Measurements from ENCODE around the gene SMIM10L2A.

SMIM10L2A gene

DNA sequence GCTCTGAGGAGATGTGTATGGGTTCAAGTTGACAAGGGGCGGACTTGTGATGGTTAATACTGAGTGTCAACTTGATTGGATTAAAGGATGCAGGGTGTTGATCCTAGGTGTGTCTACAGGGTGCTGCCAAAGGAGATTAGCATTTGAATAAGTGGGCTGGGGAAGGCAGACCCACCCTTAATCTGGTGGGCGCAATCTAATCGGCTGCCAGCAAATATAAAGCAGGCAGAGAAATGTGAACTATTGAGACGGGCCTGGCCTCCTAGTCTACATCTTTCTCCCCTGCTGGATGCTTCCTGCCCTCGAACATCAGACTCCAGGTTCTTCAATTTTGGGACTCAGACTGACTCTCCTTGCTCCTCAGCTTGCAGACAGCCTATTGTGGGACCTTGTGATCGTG lies 26.7 kb upstream of the SMIM10L2A start:
- Histone ChIP-seq H3K4me3 (replicated peaks; ENCODE audit: insufficient read depth, low read length) (no peak overlapping the region), H3K27me3 (ENCODE audit: insufficient read depth, poor library complexity, severe bottlenecking) (no peaks in the 10 kb centered on the region)
- TF ChIP-seq, protein P1, sequence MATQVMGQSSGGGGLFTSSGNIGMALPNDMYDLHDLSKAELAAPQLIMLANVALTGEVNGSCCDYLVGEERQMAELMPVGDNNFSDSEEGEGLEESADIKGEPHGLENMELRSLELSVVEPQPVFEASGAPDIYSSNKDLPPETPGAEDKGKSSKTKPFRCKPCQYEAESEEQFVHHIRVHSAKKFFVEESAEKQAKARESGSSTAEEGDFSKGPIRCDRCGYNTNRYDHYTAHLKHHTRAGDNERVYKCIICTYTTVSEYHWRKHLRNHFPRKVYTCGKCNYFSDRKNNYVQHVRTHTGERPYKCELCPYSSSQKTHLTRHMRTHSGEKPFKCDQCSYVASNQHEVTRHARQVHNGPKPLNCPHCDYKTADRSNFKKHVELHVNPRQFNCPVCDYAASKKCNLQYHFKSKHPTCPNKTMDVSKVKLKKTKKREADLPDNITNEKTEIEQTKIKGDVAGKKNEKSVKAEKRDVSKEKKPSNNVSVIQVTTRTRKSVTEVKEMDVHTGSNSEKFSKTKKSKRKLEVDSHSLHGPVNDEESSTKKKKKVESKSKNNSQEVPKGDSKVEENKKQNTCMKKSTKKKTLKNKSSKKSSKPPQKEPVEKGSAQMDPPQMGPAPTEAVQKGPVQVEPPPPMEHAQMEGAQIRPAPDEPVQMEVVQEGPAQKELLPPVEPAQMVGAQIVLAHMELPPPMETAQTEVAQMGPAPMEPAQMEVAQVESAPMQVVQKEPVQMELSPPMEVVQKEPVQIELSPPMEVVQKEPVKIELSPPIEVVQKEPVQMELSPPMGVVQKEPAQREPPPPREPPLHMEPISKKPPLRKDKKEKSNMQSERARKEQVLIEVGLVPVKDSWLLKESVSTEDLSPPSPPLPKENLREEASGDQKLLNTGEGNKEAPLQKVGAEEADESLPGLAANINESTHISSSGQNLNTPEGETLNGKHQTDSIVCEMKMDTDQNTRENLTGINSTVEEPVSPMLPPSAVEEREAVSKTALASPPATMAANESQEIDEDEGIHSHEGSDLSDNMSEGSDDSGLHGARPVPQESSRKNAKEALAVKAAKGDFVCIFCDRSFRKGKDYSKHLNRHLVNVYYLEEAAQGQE (IDR thresholded peaks at IDR 0.05; ENCODE audit: insufficient replicate concordance, low read depth) = no peak
- no peak for TF ChIP-seq POLR2AphosphoS5 (IDR thresholded peaks at IDR 0.05; ENCODE audit: low read depth)
- TF ChIP-seq, protein P2, sequence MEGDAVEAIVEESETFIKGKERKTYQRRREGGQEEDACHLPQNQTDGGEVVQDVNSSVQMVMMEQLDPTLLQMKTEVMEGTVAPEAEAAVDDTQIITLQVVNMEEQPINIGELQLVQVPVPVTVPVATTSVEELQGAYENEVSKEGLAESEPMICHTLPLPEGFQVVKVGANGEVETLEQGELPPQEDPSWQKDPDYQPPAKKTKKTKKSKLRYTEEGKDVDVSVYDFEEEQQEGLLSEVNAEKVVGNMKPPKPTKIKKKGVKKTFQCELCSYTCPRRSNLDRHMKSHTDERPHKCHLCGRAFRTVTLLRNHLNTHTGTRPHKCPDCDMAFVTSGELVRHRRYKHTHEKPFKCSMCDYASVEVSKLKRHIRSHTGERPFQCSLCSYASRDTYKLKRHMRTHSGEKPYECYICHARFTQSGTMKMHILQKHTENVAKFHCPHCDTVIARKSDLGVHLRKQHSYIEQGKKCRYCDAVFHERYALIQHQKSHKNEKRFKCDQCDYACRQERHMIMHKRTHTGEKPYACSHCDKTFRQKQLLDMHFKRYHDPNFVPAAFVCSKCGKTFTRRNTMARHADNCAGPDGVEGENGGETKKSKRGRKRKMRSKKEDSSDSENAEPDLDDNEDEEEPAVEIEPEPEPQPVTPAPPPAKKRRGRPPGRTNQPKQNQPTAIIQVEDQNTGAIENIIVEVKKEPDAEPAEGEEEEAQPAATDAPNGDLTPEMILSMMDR (IDR thresholded peaks at IDR 0.05; ENCODE audit: insufficient read depth, low read length) = no peak
- no peak for TF ChIP-seq GABPA (IDR thresholded peaks at IDR 0.05; ENCODE audit: low read depth)
- no peak for TF ChIP-seq SPI1 (IDR thresholded peaks at IDR 0.05; ENCODE audit: borderline replicate concordance, low read depth)

DNA sequence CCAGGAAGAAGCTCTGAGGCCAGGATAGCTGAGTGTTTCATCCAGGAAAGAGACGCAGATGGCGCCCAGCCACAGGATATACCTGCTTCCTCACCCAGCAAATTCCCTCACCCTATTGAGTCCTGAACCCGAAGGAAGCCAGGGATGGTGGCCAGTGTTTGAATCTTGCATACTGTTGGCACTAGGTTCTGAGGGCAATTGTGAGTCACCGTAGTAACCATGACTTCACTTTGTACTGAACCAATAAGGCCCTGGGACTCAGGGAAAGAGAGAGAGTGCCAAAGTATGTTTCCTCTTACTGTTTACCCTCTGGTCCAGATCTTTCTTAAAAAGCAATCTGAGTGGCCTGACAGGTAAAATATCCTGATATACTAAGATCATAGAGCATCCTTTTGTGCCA lies 25.6 kb upstream of the SMIM10L2A start:
- DNase-seq (ENCODE audit: low read depth in 1 of 2, low spot score in 1 of 2) = no peak
- Histone ChIP-seq H3K27me3 (ENCODE audit: insufficient read depth, poor library complexity, severe bottlenecking) (no peaks in the 10 kb centered on the region), H3K27ac (replicated peaks) (no peak overlapping the region), H3K4me3 (replicated peaks; ENCODE audit: insufficient read depth, low read length) (no peak overlapping the region)
- TF ChIP-seq SPI1 (IDR thresholded peaks at IDR 0.05; ENCODE audit: borderline replicate concordance, low read depth) (no peak), POLR2AphosphoS5 (IDR thresholded peaks at IDR 0.05; ENCODE audit: low read depth) (no peak)
- TF ChIP-seq, protein P2 (IDR thresholded peaks at IDR 0.05; ENCODE audit: insufficient read depth, low read length) = no peak

More for the DNA sequence above, 26.7 kb upstream of the SMIM10L2A start:
- no peak for DNase-seq (ENCODE audit: low read depth in 1 of 2, low spot score in 1 of 2)
- H3K27ac ChIP-seq (replicated peaks) = no peak overlapping the region

DNA sequence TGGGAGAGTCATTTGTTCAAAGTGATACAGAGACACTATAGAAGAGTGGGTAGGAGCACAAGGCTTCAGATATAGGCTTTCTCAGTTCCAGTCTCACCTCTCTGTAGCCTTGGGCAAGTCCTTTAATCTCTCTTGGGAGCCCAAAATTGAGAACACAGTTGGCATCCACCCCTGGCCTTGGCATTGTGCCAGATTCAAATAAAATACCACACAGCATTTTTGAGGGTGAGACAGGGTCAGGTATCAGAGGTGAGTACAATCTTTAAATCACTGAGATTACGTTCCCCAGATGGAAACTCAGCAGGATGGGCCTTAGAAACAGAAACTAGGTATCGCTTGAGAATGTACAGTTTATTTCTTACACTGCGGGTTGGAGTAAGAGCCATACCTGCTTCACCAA lies 25.2 kb upstream of the SMIM10L2A start:
- Histone ChIP-seq H3K27ac (replicated peaks) (no peak overlapping the region), H3K27me3 (ENCODE audit: insufficient read depth, poor library complexity, severe bottlenecking) (no peaks in the 10 kb centered on the region), H3K4me3 (replicated peaks; ENCODE audit: insufficient read depth, low read length) (no peak overlapping the region)
- TF ChIP-seq GABPA (IDR thresholded peaks at IDR 0.05; ENCODE audit: low read depth) (no peak), POLR2AphosphoS5 (IDR thresholded peaks at IDR 0.05; ENCODE audit: low read depth) (no peak), SPI1 (IDR thresholded peaks at IDR 0.05; ENCODE audit: borderline replicate concordance, low read depth) (no peak)
- TF ChIP-seq, protein P1 (IDR thresholded peaks at IDR 0.05; ENCODE audit: insufficient replicate concordance, low read depth) = no peak
- TF ChIP-seq, protein P2 (IDR thresholded peaks at IDR 0.05; ENCODE audit: insufficient read depth, low read length) = no peak
- DNase-seq (ENCODE audit: low read depth in 1 of 2, low spot score in 1 of 2) = no peak

DNA sequence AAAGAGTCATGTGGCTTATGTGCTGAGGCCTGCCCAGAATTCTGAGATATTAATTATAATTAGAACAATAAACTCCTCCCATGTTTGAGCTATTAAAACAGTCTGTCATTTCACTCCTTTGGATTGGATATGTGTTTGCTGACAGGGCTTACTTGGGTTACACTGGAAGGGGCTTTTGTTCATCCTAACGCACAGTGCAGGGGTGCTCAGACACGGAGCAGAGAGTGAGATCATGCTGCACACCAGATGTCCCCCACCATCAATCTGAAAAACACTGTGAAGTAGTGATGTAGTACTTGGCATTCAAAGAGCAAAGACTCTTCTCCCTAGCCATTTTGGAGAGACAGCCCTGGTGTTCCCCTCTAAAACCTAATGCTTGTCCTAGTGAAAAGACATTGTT lies 24.1 kb upstream of the SMIM10L2A start:
- no peak for TF ChIP-seq SPI1 (IDR thresholded peaks at IDR 0.05; ENCODE audit: borderline replicate concordance, low read depth)
- TF ChIP-seq, protein P2 (IDR thresholded peaks at IDR 0.05; ENCODE audit: insufficient read depth, low read length) = no peak
- TF ChIP-seq POLR2AphosphoS5 (IDR thresholded peaks at IDR 0.05; ENCODE audit: low read depth) = no peak
- no peak for TF ChIP-seq GABPA (IDR thresholded peaks at IDR 0.05; ENCODE audit: low read depth)
- TF ChIP-seq, protein P1 (IDR thresholded peaks at IDR 0.05; ENCODE audit: insufficient replicate concordance, low read depth) = no peak
- Histone ChIP-seq H3K27ac (replicated peaks) (no peak overlapping the region), H3K27me3 (ENCODE audit: insufficient read depth, poor library complexity, severe bottlenecking) (no peaks in the 10 kb centered on the region), H3K4me3 (replicated peaks; ENCODE audit: insufficient read depth, low read length) (no peak overlapping the region)
- DNase-seq (ENCODE audit: low read depth in 1 of 2, low spot score in 1 of 2) = no peak
